AML-193 (cell line): ENCODE results near the gene DNAJB1.
"Not testable (repeated sequence)": the region's sequence is repeated elsewhere in the genome, so short reads cannot be mapped to it uniquely, and the experiment has no call there.

Experiments
- DNase-seq, 2 experiments: peaks; one replicate each; lab custom pipeline; 2025; lab: John Stamatoyannopoulos, UW

The DNAJB1 gene

DNA sequence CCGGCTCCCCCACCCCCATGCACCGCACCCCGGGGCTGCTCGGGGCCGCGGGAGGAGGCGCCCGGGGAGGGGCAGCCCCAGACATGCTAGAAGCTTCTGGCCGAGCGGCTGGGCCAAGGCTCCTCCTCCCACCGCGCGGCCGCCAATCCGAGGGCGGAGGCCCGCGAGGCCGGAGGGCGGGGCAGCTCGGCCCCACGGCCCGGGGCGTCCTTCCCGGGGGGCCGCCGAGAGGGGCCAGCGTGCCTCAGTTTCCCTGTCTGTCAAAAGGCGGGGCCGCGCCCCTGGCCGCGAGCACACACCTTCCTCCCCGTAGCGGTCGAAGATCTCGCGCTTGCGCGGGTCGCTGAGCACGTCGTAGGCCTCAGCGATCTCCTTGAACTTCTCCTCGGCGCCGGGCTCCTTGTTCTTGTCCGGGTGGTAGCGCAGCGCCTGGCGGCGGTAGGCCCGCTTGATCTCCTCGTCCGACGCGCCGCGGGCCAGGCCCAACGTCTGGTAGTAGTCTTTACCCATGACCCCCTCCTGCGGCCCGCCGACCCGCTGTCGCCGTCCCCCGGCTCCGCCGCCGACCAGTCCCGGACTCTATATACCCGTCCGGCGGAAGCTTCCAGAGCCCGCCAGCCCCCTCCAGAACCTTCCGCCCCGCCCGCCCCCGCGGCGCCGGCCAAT lies at the start of gene DNAJB1:
Gene DNAJB1 (minus strand): TSS at position 558 of the 666 bp plus-strand sequence. CDS start 48 bp downstream, at position 510.
- DNase-seq: peak; percentile 62 to 72

GRCh38 chr19:14567079-14567478 lies 48.9 kb upstream of the DNAJB1 start:
- no peak for DNase-seq

DNA sequence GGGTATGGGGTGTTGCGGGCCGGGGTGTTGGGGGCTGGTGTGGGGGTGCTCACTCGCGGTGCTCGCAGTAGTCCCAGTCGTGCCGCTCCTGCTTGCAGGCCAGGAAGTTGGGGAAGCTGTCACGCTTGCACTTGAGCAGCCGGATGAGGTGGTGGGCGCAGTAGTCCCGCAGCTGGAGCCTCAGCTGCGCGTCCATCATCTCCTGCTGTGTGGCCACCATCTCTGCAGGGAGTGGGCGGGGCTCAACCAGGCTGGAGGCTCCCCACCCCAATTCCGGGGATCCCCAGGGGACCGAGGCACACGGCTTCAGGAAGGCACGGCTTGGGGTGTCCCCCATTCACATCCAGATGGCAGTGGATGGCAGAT lies 48.5 kb upstream of the DNAJB1 start:
- no peak for DNase-seq

DNA sequence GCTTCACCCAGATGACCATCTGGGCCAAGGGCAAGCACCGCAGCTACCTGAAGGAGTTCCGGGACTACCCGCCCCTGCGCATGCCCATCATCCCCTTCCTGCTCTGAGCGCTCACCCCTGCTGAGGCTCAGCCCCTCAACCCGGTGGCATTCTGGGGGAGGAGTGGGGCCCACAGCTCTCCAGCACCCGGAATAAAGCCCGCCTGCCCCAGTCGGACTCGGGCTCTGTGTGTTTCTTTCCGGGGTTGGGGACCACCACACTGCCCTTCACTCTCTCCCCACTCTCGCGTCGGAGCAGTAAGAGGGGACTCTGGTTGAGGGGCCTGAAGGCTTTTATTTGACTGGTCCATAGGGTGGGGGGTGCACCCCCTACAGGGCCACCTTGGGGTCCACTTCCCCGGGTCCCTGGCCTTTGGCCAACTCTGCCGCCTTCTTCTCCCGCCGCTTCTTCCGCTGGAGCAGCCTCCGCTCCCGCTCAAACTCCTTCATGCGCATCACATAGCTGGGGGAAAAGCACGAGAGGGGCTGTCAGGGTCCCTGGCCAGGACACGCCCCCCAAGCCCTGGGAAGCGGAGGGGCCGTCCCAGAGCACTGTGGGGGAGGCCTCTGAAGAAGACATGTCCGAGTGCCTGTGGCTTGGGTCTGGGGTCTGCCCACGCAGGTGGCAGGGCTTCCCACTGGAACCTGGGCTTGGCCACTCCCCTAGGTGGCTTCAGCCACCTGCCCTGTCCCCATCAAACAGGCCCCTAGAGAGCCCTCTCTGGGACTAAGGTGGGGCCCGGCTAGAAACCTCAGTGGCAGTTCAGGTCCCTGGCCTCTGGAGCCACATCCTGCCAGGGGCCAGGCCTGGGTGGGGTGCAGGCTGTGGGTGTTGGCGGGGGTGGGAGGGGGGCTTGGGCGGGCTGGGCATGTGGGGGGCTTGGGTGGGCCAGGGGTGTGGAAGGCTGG lies 47.8 kb upstream of the DNAJB1 start:
- no peak for DNase-seq

DNA sequence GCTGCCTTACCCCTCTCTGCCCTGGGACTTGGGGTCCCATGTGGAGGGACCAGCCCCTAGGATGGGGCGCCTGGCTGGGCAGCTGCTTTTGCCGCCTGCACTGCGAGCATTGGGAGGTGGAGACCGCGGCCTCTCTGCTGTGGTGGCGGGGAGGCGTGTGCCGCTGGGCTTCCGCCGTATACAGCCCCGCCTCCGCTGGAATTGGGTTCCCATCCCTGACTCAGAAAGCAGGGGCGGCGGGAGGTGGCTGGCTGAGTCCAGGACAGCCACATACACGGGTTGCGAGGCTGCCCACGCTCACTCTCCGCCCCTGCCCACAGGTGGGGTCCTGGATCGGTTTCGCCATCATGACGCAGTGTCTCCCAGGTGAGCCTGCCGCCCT lies 47.1 kb upstream of the DNAJB1 start:
- DNase-seq: no peak

DNA sequence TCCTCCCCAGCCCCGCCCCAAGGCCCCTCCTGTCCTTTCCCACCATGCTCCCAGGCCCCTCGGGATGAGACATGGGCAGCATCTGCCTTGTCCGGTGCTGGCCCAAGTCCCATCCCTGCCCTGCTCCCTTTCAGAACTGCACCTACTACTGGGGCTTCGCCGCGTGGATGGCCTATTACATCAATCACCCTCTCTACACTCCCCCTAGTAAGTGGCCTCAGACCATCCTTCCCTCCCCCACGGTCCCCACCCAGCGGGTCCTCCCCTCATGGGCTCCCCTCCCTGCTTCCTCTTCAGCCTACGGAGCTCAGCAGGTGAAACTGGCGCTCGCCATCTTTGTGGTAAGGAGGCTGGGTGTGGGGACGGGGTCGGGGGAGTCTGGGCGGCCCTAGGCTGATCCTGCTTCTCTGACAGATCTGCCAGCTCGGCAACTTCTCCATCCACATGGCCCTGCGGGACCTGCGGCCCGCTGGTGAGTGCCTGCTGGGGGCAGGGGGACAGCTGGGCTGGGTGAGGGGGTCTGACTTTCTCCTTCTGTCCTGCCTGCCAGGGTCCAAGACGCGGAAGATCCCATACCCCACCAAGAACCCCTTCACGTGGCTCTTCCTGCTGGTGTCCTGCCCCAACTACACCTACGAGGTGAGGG lies 46.6 kb upstream of the DNAJB1 start:
- not testable (repeated sequence) for DNase-seq

GRCh38 chr19:14563989-14564651 lies 45.9 kb upstream of the DNAJB1 start:
- no peak for DNase-seq

- no peak for DNase-seq
These were observed 45.4 kb upstream of the DNAJB1 start for GRCh38 chr19:14563590-14563926.

DNA sequence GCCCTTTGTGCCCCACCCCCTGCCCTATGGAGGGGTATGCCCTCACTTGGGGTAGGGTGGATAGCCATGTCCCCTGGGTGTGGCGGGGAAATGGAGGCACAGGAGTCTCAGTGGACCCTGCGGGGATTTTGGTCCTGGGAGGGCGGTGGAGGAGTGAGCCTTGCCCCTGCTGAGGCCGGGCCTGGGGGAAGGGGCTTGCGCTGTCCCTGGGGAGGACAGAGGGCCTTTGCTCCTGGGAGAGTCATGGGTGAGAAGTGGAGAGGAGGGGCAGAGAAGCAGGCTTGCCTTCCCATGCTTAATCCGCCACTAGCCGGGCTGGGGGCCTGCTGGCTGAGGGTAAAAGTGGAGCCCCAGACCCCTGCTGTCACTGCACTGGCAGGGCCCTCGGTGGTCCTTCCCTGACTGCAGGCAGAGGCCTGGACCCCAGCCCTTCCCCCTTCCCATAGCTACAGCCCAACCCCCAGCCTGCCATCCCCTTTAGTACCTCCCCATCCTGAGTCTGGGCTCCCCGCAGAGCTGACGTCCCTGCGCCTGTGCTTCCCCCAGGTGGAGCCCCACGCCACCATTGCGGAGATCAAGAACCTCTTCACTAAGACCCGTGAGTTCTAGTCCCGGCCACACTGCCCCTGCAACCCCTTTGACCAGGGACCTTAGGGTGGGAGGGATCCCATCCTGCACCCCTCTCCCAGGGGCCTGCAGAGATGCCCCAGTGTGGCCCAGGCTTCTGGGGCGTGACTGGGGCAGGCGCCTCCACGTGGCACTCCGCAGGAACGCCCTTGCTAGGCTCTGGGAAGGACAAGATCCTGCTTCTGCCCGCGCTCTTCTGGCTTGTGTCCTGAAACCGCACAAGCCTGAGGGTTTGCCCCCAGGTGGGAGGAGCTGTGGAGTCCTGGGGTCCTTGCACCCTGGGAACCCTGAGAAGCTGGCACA lies 44.7 kb upstream of the DNAJB1 start:
- no peak for DNase-seq

- no peak for DNase-seq
These were observed 43.7 kb upstream of the DNAJB1 start for GRCh38 chr19:14561847-14562351.

- DNase-seq: no peak
These were observed 43.1 kb upstream of the DNAJB1 start for GRCh38 chr19:14561249-14561648.

DNA sequence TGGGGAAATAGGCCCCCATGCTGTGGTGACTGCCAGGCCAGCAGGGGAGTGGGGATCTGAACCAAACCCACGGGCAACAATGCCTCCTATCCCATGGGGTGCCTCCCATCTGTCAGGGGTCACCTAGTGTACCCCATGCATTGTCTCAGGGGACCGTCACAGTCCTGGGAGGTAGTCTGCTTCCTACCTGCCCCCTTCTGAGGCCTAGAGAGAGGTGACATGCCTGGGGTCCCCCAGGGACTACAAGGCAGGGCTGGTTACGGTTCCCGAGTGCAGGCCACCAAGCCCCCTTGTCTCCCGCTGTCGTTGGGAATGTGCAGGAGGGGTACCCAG lies 42.5 kb upstream of the DNAJB1 start:
- DNase-seq: no peak

GRCh38 chr19:14559916-14560775 lies 41.9 kb upstream of the DNAJB1 start:
- no peak for DNase-seq

DNA sequence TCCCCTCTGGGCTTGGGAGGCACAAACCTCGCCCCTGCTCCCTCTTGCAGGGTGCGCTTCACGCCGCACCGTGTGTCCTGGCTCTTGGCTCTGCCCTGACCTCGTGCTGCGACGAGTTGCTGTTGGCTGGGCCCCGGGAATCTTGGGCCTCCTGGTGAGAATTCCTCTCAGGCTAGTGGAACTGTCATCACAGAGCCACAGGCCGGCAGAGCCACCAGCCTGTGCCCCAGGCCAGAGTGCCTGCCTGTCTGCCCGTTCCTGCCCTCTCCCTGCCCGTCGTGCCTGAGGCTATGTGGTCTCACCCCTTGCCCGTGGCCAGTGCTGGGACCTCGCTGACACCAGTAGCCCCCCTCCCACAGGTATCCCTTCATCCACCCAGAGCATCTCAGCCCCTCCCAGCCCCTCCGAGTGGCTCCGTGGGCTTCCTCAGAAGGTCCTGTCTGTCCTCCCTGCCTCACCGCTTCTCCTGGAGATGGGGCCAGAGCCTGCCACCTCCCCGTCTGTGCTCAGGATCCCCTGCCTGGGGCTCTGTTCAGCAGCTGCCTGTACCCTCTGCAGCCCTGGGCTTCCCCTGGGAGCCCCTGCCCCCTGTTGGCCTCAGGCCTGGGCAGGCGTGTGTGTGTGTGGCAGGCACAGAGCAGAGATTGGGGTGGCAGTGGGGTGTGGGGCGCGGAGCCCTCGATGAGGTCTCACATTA lies 40.3 kb upstream of the DNAJB1 start:
- no peak for DNase-seq

DNA sequence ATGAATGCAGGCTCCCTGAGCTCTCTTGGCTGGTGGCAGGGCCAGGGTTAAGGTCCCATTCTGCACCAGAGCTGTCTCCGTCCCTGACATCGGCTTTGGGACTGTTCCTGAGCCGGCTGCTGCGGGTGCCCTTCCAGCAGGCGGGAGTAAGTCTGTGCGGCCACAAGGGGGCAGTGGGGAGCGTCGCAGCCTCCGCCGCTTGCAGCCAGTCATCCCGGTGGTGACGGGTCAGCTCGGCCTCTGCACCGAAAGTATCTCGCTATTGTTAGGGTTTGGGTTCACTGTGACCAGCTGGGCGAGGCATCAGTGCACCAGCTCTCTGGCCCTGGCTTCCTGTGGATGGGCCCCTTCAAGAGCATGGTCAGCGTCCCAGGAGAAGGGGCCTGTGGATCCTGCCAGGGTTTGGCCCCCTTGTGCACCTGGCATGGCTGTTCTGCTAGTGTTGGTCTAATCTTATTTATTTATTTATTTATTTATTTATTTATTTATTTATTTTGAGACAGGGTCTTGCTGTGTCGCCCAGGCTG lies 38.5 kb upstream of the DNAJB1 start:
- peak; percentile 16 to 32 for DNase-seq

- no peak for DNase-seq
These were observed 37.9 kb upstream of the DNAJB1 start for GRCh38 chr19:14555918-14556661.

GRCh38 chr19:14554382-14554812 lies 36.2 kb upstream of the DNAJB1 start:
- no peak for DNase-seq

DNA sequence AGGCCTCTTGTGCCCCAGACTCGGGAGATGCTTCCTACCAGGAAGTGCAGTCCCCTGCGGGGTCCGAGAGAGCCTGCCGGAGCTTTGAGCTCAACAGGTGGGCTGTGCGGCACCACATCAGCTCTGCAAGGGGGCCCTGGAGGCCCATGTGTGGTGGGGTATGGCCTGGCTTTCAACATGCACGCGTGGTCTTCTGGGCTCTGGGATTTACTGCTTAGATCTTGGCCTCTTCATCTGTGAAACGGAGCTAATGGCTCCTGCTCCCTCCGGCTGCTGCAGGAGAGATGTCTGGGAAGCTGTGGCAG lies 35.7 kb upstream of the DNAJB1 start:
- no peak for DNase-seq
